ENCODE data around the gene STARD3NL. TPM values are rescaled to one million over a fixed set of nuclear protein-coding genes. Genes with fewer than 3 reads are reported as not detected.
A peak's percentile ranks its signal among the peaks of the same experiment; 100 is the strongest.
"Not testable (repeated sequence)": the region's sequence is repeated elsewhere in the genome, so short reads cannot be mapped to it uniquely, and the experiment has no call there.

Gene STARD3NL
- total RNA-seq, 1 donor from 2014 or later = 33.4 TPM

DNA sequence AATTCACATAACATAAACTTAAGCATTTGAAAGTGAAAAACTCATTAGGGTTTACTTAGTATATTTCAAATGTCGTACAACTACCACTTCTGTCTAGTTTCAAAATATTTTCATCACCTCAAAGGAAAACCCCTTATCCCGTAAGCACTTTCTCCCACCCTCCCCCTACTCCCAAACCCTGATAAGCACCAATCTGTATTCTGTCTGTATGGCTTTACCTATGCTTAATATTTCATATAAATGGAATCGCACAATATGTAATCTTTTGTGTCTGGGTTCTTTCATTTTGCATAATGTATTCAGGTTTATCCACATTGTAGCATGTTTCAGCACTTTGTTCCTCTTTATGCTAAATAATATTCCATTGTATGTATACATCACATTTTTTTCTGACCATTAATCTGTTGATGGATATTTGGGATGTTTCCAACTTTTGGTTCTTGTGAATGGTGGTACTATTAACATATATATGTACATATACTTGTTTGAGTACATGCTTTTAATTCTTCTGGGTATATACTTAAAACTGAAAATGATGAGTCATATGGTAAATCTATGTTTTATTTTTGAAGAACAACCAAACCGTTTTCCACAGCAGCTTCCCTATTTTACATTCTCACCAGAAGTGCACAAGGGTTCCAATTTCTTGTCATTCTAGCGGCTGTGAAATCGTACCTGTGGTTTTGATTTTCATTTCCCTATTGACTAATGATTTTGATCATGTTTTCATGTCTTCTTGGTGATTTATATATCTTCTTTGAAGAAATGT, 6.2 kb upstream of the STARD3NL start:
- DNase-seq (ENCODE audit: low spot score) = no peak
- no peak overlapping the region for H3K27ac Mint-ChIP-seq (ENCODE audit: unreplicated experiment)
- H3K4me1 Mint-ChIP-seq (ENCODE audit: low read depth) = peaks cover 11% of the 10 kb centered on the region
- TF ChIP-seq, protein P1, sequence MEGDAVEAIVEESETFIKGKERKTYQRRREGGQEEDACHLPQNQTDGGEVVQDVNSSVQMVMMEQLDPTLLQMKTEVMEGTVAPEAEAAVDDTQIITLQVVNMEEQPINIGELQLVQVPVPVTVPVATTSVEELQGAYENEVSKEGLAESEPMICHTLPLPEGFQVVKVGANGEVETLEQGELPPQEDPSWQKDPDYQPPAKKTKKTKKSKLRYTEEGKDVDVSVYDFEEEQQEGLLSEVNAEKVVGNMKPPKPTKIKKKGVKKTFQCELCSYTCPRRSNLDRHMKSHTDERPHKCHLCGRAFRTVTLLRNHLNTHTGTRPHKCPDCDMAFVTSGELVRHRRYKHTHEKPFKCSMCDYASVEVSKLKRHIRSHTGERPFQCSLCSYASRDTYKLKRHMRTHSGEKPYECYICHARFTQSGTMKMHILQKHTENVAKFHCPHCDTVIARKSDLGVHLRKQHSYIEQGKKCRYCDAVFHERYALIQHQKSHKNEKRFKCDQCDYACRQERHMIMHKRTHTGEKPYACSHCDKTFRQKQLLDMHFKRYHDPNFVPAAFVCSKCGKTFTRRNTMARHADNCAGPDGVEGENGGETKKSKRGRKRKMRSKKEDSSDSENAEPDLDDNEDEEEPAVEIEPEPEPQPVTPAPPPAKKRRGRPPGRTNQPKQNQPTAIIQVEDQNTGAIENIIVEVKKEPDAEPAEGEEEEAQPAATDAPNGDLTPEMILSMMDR (IDR thresholded peaks at IDR 0.05) = no peak
- H3K9me3 Mint-ChIP-seq (ENCODE audit: low read depth) = peaks cover 6% of the 10 kb centered on the region
- H3K27me3 Mint-ChIP-seq (ENCODE audit: low read depth) = peaks cover 29% of the 10 kb centered on the region
- H3K36me3 Mint-ChIP-seq (ENCODE audit: low read depth) = no peaks in the 10 kb centered on the region
- H3K4me3 Mint-ChIP-seq (ENCODE audit: unreplicated experiment) = no peak overlapping the region

- H3K9me3 Mint-ChIP-seq (ENCODE audit: low read depth); DNase-seq (ENCODE audit: low spot score); H3K4me3 Mint-ChIP-seq (ENCODE audit: unreplicated experiment); H3K36me3 Mint-ChIP-seq (ENCODE audit: low read depth); H3K27ac Mint-ChIP-seq (ENCODE audit: unreplicated experiment): not testable (repeated sequence)
- Mint-ChIP-seq H3K4me1 (ENCODE audit: low read depth) (peaks cover 23% of the 10 kb centered on the region), H3K27me3 (ENCODE audit: low read depth) (peaks cover 12% of the 10 kb centered on the region)
Observed at GRCh38 chr7:38175547-38175946, 2.5 kb upstream of the STARD3NL start.

DNA sequence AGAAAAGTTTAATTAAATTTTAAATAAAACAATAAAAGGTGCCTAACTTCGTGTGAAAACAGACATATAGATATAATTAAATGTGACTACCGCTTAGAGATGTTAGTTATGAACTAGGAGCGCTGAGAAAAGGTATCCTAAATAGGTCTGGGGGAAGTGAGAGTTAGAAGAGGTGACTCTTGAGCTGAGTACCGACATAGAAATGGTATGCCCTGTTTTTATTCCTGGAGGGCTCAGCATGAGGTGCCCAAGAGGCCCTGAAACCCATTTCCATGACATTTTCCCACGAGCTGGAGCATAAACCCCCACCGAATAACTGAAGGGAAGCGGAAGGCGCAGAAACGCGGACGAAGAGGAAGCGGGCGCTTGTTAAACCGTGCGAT, 433 bp upstream of the STARD3NL start:
- Mint-ChIP-seq H3K36me3 (ENCODE audit: low read depth) (no peaks in the 10 kb centered on the region), H3K9me3 (ENCODE audit: low read depth) (peaks cover under 1% of the 10 kb centered on the region), H3K27ac (ENCODE audit: unreplicated experiment) (peak overlapping the region; percentile 95), H3K27me3 (ENCODE audit: low read depth) (peaks cover 11% of the 10 kb centered on the region), H3K4me1 (ENCODE audit: low read depth) (peaks cover 23% of the 10 kb centered on the region), H3K4me3 (ENCODE audit: unreplicated experiment) (peak overlapping the region; percentile 91)
- TF ChIP-seq, protein P1 (IDR thresholded peaks at IDR 0.05) = no peak
- DNase-seq (ENCODE audit: low spot score) = no peak

GRCh38 chr7:38178695-38179344, 775 bp downstream of the STARD3NL start:
- TF ChIP-seq, protein P1 (IDR thresholded peaks at IDR 0.05) = peak; percentile 57
- Mint-ChIP-seq H3K27ac (ENCODE audit: unreplicated experiment) (peak overlapping the region; percentile 95), H3K4me3 (ENCODE audit: unreplicated experiment) (peak overlapping the region; percentile 91), H3K4me1 (ENCODE audit: low read depth) (peaks cover 26% of the 10 kb centered on the region), H3K9me3 (ENCODE audit: low read depth) (no peaks in the 10 kb centered on the region), H3K27me3 (ENCODE audit: low read depth) (peaks cover 8% of the 10 kb centered on the region), H3K36me3 (ENCODE audit: low read depth) (no peaks in the 10 kb centered on the region)
- no peak for DNase-seq (ENCODE audit: low spot score)

DNA sequence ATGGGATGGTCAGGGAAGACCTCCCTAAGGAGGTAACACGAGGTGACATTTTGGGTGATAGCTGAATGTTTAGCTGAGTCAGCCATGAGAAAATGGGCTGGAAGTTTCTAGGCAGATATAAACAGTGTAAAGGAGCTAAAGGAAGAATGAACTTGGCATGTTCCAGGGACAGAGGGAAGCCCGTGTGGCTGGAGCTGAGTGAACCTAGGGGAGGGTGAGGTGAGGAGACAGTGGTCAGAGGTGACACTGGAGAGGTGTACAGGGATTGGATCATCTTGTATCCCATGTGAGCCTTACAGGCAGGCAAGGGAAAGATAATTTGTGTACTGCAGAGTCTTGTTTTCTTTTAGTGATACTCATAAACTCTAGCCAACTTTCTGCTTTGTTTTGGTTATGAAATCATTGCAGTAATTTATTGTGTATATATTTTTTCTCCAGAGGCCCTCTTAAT, 1.8 kb downstream of the STARD3NL start:
- DNase-seq (ENCODE audit: low spot score) = no peak
- peak overlapping the region; percentile 91 for H3K4me3 Mint-ChIP-seq (ENCODE audit: unreplicated experiment)
- H3K4me1 Mint-ChIP-seq (ENCODE audit: low read depth) = peaks cover 31% of the 10 kb centered on the region
- TF ChIP-seq, protein P1 (IDR thresholded peaks at IDR 0.05) = no peak
- H3K9me3 Mint-ChIP-seq (ENCODE audit: low read depth) = no peaks in the 10 kb centered on the region
- H3K36me3 Mint-ChIP-seq (ENCODE audit: low read depth) = peaks cover 3% of the 10 kb centered on the region
- peak overlapping the region; percentile 95 for H3K27ac Mint-ChIP-seq (ENCODE audit: unreplicated experiment)
- H3K27me3 Mint-ChIP-seq (ENCODE audit: low read depth) = peaks cover under 1% of the 10 kb centered on the region
